ENCODE measurements around the gene MROH2A.
A peak's percentile ranks its signal among the peaks of the same experiment; 100 is the strongest.
"Not testable (repeated sequence)": the region's sequence is repeated elsewhere in the genome, so short reads cannot be mapped to it uniquely, and the experiment has no call there.

MROH2A gene

DNA sequence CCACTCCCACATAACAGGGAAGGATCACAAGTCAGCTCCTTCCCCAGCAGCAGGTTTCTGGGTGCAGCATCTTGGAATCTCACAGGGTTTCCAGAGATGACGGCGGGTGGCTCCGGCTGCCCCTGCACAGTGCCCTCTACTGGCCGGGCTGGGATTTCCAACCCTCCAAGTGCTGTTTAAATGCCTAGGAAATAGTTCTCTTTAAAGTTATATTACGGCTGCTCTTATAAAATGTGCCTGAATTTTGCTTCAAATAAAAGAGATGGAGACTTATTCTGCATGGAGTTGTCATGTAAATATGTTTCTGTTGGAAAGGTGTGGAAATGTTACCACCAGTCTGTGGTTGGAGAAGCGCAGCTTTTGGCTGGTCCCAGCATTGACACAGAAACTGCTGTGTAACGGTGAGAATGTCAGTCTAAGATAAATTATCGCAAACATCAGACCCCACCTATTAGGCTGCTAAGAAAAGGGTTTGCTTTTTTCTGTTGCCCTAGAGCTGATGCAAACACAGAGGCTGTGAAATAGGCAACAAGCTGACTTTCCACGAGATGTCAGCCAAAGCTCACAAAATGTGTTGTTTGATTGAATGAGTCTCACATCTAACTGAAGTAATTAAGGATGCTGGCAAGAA lies 79.5 kb downstream of the MROH2A start:
- FAIRE-seq: no peak

- no peak for FAIRE-seq
Observed at GRCh38 chr2:233858331-233858730, 80.2 kb downstream of the MROH2A start.

- no peak for FAIRE-seq
Observed at GRCh38 chr2:233862261-233862768, 84.2 kb downstream of the MROH2A start.

DNA sequence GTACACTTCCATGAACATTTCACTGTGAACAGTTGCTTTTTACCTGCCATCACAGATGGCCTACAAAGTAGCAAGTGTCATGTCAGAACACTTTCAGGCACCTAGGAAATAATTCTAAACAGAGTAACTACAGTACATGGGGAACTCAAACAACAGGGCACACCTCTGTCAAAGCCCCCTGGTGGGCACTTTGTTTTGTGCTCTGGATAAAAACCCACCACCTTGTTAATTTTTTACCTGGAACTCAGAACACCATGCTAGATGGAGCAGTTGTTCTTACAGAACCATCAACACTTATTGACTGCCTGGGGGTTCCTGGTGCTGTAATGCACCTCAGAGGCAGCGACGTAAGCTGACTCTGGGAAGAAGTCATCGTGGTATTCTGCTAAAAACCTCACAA lies 87.7 kb downstream of the MROH2A start:
- FAIRE-seq: no peak

DNA sequence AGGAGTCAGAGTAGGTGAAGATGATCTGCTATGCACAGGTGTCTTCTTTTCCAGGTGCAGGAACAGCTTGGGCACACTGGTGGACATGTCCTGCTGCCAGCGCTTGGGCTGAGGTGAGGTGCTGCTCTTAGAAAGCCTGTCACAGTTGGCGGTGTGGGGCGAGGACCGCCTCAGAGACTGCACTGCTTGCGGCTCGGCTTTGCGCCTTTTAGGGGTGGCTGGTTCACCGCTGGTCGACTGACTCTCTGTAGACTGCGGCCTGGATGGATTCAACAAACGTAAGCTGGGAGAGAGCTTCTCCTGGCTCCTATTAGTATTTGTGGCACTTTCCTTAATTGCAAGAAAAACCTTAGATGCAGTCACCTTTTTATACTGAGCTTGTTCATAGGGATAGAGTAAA lies 88.3 kb downstream of the MROH2A start:
- no peak for FAIRE-seq

GRCh38 chr2:233867993-233868532 lies 89.9 kb downstream of the MROH2A start, which contains the start of gene MSL3B:
TSS of gene MSL3B (minus strand) at chr2:233868386.
- no peak for FAIRE-seq

DNA sequence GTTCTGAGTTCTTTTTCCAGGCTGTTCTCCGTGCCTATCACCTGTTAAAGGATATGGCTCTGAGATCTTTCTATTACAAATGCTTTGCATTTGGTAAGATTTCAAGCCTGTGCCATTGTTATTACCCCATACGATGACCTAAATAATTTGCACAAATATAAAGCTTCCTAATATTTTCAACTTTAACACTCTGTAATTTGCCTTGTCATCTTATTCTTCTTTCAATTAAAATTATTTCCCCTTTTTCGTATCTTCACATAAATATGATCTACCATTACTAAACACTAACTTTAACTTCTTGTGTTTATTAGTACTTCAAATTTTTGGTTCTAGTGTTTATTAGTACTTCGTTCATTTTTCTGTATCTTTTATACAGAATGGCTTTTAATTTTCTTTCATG lies 93.3 kb downstream of the MROH2A start:
- FAIRE-seq: peak; percentile 30

DNA sequence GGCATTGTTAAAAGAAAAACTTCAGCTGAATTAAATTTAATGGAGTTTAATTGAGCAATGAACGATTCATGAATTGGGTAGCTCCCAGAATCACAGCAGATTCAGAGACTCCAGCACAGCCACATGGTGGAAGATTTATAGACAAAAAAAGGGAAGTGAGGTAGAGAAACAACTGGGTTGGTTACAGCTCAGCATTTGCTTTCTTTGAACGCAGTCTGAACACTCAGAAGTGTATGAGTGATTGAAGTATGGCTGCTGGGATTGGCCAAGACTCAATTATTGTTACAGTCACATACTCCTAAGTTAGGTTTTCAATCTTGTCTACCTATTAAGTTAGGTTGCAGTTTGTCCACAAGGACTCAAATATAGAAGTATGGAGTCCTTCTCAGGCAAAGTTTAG lies 94.0 kb downstream of the MROH2A start:
- FAIRE-seq: not testable (repeated sequence)

GRCh38 chr2:233882353-233882752 lies 104.2 kb downstream of the MROH2A start:
- no peak for FAIRE-seq

Data from G401.6 (cell line).